HepG2 (cell line): ENCODE results near the gene GEMIN4. TPM values are rescaled to one million over a fixed set of nuclear protein-coding genes. Genes with fewer than 3 reads are reported as not detected.

ENCODE experiments used
- HOXA3 ChIP-seq: sonication (generic); formaldehyde crosslinking; IDR thresholded peaks from 2 replicates; pipeline ENCODE4 v1.5.0; 2020; ENCODE audit warnings: missing genetic modification reagents
- KAT7 ChIP-seq: IDR thresholded peaks from 2 replicates; pipeline ENCODE4 v1.6.1; 2018; ENCODE audit warnings: borderline replicate concordance, missing compliant biosample characterization
- KDM4B ChIP-seq: sonication (generic); formaldehyde crosslinking; IDR thresholded peaks from 2 replicates; pipeline ENCODE4 v1.4.0; 2020; ENCODE audit warnings: missing genetic modification reagents
- PITX1 ChIP-seq: sonication (generic); formaldehyde crosslinking; IDR thresholded peaks from 2 replicates; pipeline ENCODE4 v1.5.1; 2020; ENCODE audit warnings: mild to moderate bottlenecking, missing genetic modification reagents
- RBAK ChIP-seq: sonication (generic); formaldehyde crosslinking; IDR thresholded peaks from 2 replicates; pipeline ENCODE4 v1.5.1; 2020; ENCODE audit warnings: mild to moderate bottlenecking, missing genetic modification reagents
- REXO4 ChIP-seq: sonication (generic); formaldehyde crosslinking; IDR thresholded peaks from 2 replicates; pipeline ENCODE4 v1.8.0; 2022; ENCODE audit warnings: missing genetic modification reagents, mild to moderate bottlenecking, borderline replicate concordance
- XBP1 ChIP-seq: sonication (generic); formaldehyde crosslinking; IDR thresholded peaks from 2 replicates; pipeline ENCODE4 v1.5.0; 2020; ENCODE audit warnings: missing genetic modification reagents
- ZFP36L1 ChIP-seq: sonication (generic); formaldehyde crosslinking; IDR thresholded peaks from 2 replicates; pipeline ENCODE4 v1.8.0; 2022; ENCODE audit warnings: mild to moderate bottlenecking, missing genetic modification reagents, moderate library complexity
- ZNF124 ChIP-seq: sonication (generic); formaldehyde crosslinking; IDR thresholded peaks from 2 replicates; pipeline ENCODE4 v1.4.0; 2020; ENCODE audit warnings: missing genetic modification reagents
- ZNF33B ChIP-seq: sonication (generic); formaldehyde crosslinking; IDR thresholded peaks from 2 replicates; pipeline ENCODE4 v1.5.1; 2020; ENCODE audit warnings: mild to moderate bottlenecking, missing genetic modification reagents
- ZNF343 ChIP-seq: sonication (generic); formaldehyde crosslinking; IDR thresholded peaks from 2 replicates; pipeline ENCODE4 v1.4.0; 2020; ENCODE audit warnings: mild to moderate bottlenecking, missing genetic modification reagents
- ZNF383 ChIP-seq: sonication (generic); formaldehyde crosslinking; IDR thresholded peaks from 2 replicates; pipeline ENCODE4 v1.4.0; 2020; ENCODE audit warnings: missing genetic modification reagents, mild to moderate bottlenecking, borderline replicate concordance
- ZNF44 ChIP-seq: sonication (generic); formaldehyde crosslinking; IDR thresholded peaks from 2 replicates; pipeline ENCODE4 v1.5.1; 2020; ENCODE audit warnings: mild to moderate bottlenecking, missing genetic modification reagents
- ZNF496 ChIP-seq: sonication (generic); formaldehyde crosslinking; IDR thresholded peaks from 2 replicates; pipeline ENCODE4 v1.8.1; 2023; ENCODE audit warnings: mild to moderate bottlenecking, moderate library complexity, missing genetic modification reagents; ENCODE audit not compliant: insufficient replicate concordance
- ZNF652 ChIP-seq: IDR thresholded peaks from 2 replicates; pipeline ENCODE4 v1.6.1; 2016; ENCODE audit warnings: low read depth, borderline replicate concordance
- ZNF7 ChIP-seq: IDR thresholded peaks from 2 replicates; pipeline ENCODE4 v1.6.1; 2016; ENCODE audit warnings: missing biosample characterization, missing genetic modification reagents
- ZNF761 ChIP-seq: sonication (generic); formaldehyde crosslinking; conservative IDR thresholded peaks from 2 replicates; pipeline ENCODE4 v1.4.0; 2020; ENCODE audit warnings: mild to moderate bottlenecking, missing genetic modification reagents
- ZNF781 ChIP-seq: sonication (generic); formaldehyde crosslinking; IDR thresholded peaks from 2 replicates; pipeline ENCODE4 v1.5.1; 2020; ENCODE audit warnings: borderline replicate concordance, mild to moderate bottlenecking, missing genetic modification reagents; ENCODE audit errors: not compliant biosample characterization
- ZNF839 ChIP-seq: sonication (generic); formaldehyde crosslinking; IDR thresholded peaks from 2 replicates; pipeline ENCODE4 v1.4.0; 2020; ENCODE audit warnings: missing genetic modification reagents, mild to moderate bottlenecking, borderline replicate concordance
- ZSCAN25 ChIP-seq: sonication (generic); formaldehyde crosslinking; IDR thresholded peaks from 2 replicates; pipeline ENCODE4 v1.8.0; 2022; ENCODE audit warnings: mild to moderate bottlenecking, missing genetic modification reagents
- polyA plus RNA-seq, 8 experiments: library from polyadenylated mRNA; depleted of rRNA in 3 of 8; stranded (reverse) in 7 of 8; unstranded in 1 of 8; fragments of >200 nt; fragmentation: Illumina TruSeq in 4 of 8; extraction: Trizol in 4 of 8; gene quantifications; 2 replicates each; pipeline versions ENCODE4 v1.2.1 to v1.2.3, GENCODE V29; 2011 to 2016; ENCODE audit warnings: low read depth in 4 of 8, missing spikeins in 1 of 8, mixed read lengths in 1 of 8; ENCODE audit not compliant: insufficient read depth in 1 of 8
- total RNA-seq, 5 experiments: library from RNA; depleted of rRNA; stranded (reverse); fragments of >200 nt; fragmentation: Illumina TruSeq; extraction: Trizol; gene quantifications; 2 replicates each; pipeline ENCODE4 v1.2.3, GENCODE V29; 2016; ENCODE audit warnings: low read depth in 1 of 5
- TF ChIP-seq, protein P1 (sequence below): sonication (generic); formaldehyde crosslinking; IDR thresholded peaks from 2 replicates; pipeline ENCODE4 v1.4.0; 2020; ENCODE audit warnings: missing genetic modification reagents
- TF ChIP-seq, protein P2 (sequence below): sonication (generic); formaldehyde crosslinking; IDR thresholded peaks from 2 replicates; pipeline ENCODE4 v1.5.0; 2020; ENCODE audit warnings: mild to moderate bottlenecking, missing genetic modification reagents, borderline replicate concordance
- TF ChIP-seq, protein P3 (sequence below): sonication (generic); formaldehyde crosslinking; IDR thresholded peaks from 2 replicates; pipeline ENCODE4 v1.4.0; 2020; ENCODE audit warnings: mild to moderate bottlenecking, missing genetic modification reagents
- TF ChIP-seq, protein P4 (sequence below): IDR thresholded peaks from 2 replicates; pipeline ENCODE4 v1.6.1; 2016; ENCODE audit warnings: control low read depth

GEMIN4 gene
- total and polyA plus RNA-seq, 2 of the 13 experiments (the other 11 are each of a cell fraction or from before 2014, with no cell fraction given): 10.8 to 22.7 TPM

DNA sequence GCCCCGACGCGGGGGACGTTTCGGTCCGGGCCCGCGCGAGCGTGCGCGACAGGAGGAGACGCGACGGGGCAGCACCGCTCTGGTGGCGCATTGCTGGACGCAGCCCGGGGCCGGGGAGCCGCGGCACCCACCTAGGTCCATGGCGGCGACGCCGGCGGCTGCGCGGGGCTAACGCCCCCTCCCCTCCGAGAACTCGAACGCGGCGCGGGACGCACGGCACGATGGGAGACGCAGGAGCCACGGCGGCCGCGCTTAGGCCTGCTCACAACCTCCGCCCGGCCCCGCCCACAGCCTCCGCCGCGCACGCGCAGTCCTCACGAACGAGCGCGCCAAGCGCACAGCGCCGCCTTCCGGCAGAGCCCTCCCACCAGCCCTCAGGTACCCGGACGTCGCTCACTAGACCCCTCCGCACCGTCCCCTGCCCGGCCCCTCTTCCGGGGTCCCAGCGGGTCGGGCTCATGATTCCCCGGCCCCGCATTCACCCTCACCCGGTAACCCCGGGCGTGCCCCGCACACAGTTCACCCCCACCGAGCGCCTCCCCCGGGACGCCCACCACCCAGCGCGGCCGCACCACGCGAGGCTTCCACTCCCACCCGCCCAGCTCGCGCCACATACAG, at the start of gene GEMIN4 (continued):
- TF ChIP-seq, protein P1, sequence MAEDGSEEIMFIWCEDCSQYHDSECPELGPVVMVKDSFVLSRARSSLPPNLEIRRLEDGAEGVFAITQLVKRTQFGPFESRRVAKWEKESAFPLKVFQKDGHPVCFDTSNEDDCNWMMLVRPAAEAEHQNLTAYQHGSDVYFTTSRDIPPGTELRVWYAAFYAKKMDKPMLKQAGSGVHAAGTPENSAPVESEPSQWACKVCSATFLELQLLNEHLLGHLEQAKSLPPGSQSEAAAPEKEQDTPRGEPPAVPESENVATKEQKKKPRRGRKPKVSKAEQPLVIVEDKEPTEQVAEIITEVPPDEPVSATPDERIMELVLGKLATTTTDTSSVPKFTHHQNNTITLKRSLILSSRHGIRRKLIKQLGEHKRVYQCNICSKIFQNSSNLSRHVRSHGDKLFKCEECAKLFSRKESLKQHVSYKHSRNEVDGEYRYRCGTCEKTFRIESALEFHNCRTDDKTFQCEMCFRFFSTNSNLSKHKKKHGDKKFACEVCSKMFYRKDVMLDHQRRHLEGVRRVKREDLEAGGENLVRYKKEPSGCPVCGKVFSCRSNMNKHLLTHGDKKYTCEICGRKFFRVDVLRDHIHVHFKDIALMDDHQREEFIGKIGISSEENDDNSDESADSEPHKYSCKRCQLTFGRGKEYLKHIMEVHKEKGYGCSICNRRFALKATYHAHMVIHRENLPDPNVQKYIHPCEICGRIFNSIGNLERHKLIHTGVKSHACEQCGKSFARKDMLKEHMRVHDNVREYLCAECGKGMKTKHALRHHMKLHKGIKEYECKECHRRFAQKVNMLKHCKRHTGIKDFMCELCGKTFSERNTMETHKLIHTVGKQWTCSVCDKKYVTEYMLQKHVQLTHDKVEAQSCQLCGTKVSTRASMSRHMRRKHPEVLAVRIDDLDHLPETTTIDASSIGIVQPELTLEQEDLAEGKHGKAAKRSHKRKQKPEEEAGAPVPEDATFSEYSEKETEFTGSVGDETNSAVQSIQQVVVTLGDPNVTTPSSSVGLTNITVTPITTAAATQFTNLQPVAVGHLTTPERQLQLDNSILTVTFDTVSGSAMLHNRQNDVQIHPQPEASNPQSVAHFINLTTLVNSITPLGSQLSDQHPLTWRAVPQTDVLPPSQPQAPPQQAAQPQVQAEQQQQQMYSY (CRISPR knock-in tag): no peak
- no peak for TF ChIP-seq ZNF652
- TF ChIP-seq ZNF383 (CRISPR knock-in tag): no peak
- peak; percentile 84 for TF ChIP-seq ZSCAN25 (CRISPR knock-in tag)
- no peak for TF ChIP-seq KDM4B (CRISPR knock-in tag)
- TF ChIP-seq RBAK (CRISPR knock-in tag): no peak
- TF ChIP-seq REXO4 (CRISPR knock-in tag): no peak
- TF ChIP-seq, protein P2, sequence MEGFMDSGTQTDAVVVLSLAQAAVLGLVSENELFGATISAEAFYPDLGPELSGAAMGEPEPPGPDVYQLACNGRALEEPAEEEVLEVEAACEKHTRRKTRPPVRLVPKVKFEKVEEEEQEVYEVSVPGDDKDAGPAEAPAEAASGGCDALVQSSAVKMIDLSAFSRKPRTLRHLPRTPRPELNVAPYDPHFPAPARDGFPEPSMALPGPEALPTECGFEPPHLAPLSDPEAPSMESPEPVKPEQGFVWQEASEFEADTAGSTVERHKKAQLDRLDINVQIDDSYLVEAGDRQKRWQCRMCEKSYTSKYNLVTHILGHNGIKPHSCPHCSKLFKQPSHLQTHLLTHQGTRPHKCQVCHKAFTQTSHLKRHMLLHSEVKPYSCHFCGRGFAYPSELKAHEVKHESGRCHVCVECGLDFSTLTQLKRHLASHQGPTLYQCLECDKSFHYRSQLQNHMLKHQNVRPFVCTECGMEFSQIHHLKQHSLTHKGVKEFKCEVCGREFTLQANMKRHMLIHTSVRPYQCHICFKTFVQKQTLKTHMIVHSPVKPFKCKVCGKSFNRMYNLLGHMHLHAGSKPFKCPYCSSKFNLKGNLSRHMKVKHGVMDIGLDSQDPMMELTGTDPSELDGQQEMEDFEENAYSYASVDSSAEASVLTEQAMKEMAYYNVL (CRISPR knock-in tag): peak; percentile 84; the same call in 1 of the 2 replicates
- TF ChIP-seq ZNF33B: 0 out of 2 replicates have a peak, but pooled peaks have one; percentile 17
- TF ChIP-seq, protein P3, sequence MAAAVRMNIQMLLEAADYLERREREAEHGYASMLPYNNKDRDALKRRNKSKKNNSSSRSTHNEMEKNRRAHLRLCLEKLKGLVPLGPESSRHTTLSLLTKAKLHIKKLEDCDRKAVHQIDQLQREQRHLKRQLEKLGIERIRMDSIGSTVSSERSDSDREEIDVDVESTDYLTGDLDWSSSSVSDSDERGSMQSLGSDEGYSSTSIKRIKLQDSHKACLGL (CRISPR knock-in tag): no peak; the same call in 1 of the 2 replicates
- no peak for TF ChIP-seq PITX1 (CRISPR knock-in tag)
- TF ChIP-seq ZNF496 (CRISPR knock-in tag): no peak
- TF ChIP-seq HOXA3 (CRISPR knock-in tag): peak; percentile 76; the same call in 1 of the 2 replicates
- no peak for TF ChIP-seq XBP1 (CRISPR knock-in tag)
- TF ChIP-seq KAT7 (CRISPR knock-in tag): 0 out of 2 replicates have a peak, but pooled peaks have one; percentile 58
- no peak for TF ChIP-seq ZNF839 (CRISPR knock-in tag)
- peak; percentile 77 for TF ChIP-seq ZNF761 (CRISPR knock-in tag)
- no peak for TF ChIP-seq ZNF124 (CRISPR knock-in tag)
- TF ChIP-seq, protein P4, sequence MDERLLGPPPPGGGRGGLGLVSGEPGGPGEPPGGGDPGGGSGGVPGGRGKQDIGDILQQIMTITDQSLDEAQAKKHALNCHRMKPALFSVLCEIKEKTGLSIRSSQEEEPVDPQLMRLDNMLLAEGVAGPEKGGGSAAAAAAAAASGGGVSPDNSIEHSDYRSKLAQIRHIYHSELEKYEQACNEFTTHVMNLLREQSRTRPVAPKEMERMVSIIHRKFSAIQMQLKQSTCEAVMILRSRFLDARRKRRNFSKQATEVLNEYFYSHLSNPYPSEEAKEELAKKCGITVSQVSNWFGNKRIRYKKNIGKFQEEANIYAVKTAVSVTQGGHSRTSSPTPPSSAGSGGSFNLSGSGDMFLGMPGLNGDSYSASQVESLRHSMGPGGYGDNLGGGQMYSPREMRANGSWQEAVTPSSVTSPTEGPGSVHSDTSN (CRISPR knock-in tag): no peak
- no peak; the same call in 1 of the 2 replicates for TF ChIP-seq ZFP36L1 (CRISPR knock-in tag)
- TF ChIP-seq ZNF343 (CRISPR knock-in tag): no peak
- 0 out of 2 replicates have a peak, but pooled peaks have one; percentile 65 for TF ChIP-seq ZNF44 (CRISPR knock-in tag)
- TF ChIP-seq ZNF7: no peak
- peak; percentile 48 for TF ChIP-seq ZNF781
